Heart left ventricle (tissue), 16 donors: Measurements from ENCODE around the gene CCDC187. TPM values are rescaled to one million over a fixed set of nuclear protein-coding genes. Genes with fewer than 3 reads are reported as not detected.
A peak's percentile ranks its signal among the peaks of the same experiment; 100 is the strongest.

Experiments
- ATAC-seq, 4 donors: fragments of 200-7000 bp; cut with Tn5 transposase; one replicate each; pipeline ENCODE4 v1.9.1; 2020 to 2022; ENCODE audit warnings: moderate library complexity in 4 of 4, mild to moderate bottlenecking in 3 of 4, moderate number of reproducible peaks in 1 of 4
- DNase-seq, 5 donors: peaks; one replicate each; pipeline ENCODE4 v3.0.0-alpha.2; 2020
- H3K27ac ChIP-seq, 12 donors: fragments of 200-600 bp; sonication (generic) in 4 of 12; one replicate each; pipeline versions ENCODE4 v1.5.0 to v1.8.0; 2016 to 2022; ENCODE audit warnings: mild to moderate bottlenecking in 2 of 12
- H3K27me3 ChIP-seq, 9 donors: fragments of 200-600 bp; sonication (generic) in 2 of 9; one replicate each; pipeline versions ENCODE4 v1.5.1 to v1.8.0; 2016 to 2022; ENCODE audit warnings: mild to moderate bottlenecking in 3 of 9
- H3K36me3 ChIP-seq, 9 donors: fragments of 200-600 bp; sonication (generic) in 2 of 9; one replicate each; pipeline versions ENCODE4 v1.5.0 to v1.8.0; 2018 to 2022; ENCODE audit warnings: mild to moderate bottlenecking in 2 of 9
- H3K4me1 ChIP-seq, 12 donors: fragments of 200-600 bp; sonication (generic) in 4 of 12; one replicate each; pipeline versions ENCODE4 v1.5.0 to v1.8.0; 2016 to 2022; ENCODE audit warnings: mild to moderate bottlenecking in 3 of 12
- H3K4me3 ChIP-seq, 12 donors: fragments of 200-600 bp; sonication (generic) in 4 of 12; one replicate each; pipeline versions ENCODE4 v1.5.0 to v1.8.0; 2017 to 2022; ENCODE audit warnings: mild to moderate bottlenecking in 9 of 12, moderate library complexity in 4 of 12
- H3K9me3 ChIP-seq, 12 donors: fragments of 200-600 bp; sonication (generic) in 4 of 12; one replicate each; pipeline versions ENCODE4 v1.5.0 to v1.8.0; 2016 to 2022; ENCODE audit warnings: mild to moderate bottlenecking in 1 of 12
- POLR2A ChIP-seq, 2 donors: fragments of 450-650 bp; IDR thresholded peaks; one replicate each; pipeline ENCODE4 v1.6.1; 2017; ENCODE audit warnings: antibody characterized with exemption in 2 of 2, mild to moderate bottlenecking in 2 of 2, moderate library complexity in 2 of 2
- WGBS, 4 donors: extraction: QIAGEN DNeasy Blood & Tissue Kit in 2 of 4; methylation state at CpG; one replicate each; pipeline versions ENCODE4 v1.1.5 to v1.1.7; 2013 to 2018; 5-methylcytosine and 5-hydroxymethylcytosine counted together
- intact Hi-C, 10 donors: fragments of 100-400 bp; cut with DNase I; formaldehyde crosslinking; loops; one replicate each; pipeline versions ENCODE4 v1.11.1 to v1.14.2; 2022
- polyA plus RNA-seq, 2 donors: library from polyadenylated mRNA; stranded (reverse); fragments of 200-250 nt; gene quantifications; one replicate each; pipeline ENCODE4 v1.2.3, GENCODE V29; 2013
- total RNA-seq, 9 donors: library from RNA; depleted of rRNA in 2 of 9; stranded (reverse); fragments of >200 nt in 2 of 9; fragmentation: NEBNext Ultra II Directional in 3 of 9; extraction: Animal tissue kit (Norgen Biotek cat#: 25700) in 3 of 9; gene quantifications; one replicate each; pipeline versions ENCODE4 v1.1.0 to v1.2.4, GENCODE V29; 2016 to 2023
- TF ChIP-seq, protein P1 (sequence below), 12 donors: fragments of 200-600 bp; sonication (generic) in 4 of 12; IDR thresholded peaks; one replicate each; pipeline versions ENCODE4 v1.5.0 to v1.8.0; 2018 to 2022; ENCODE audit warnings: antibody characterized with exemption in 12 of 12, mild to moderate bottlenecking in 5 of 12
- donor health status: ischemic (EF 13 %, LVEDD 7.1; RV severe dilation, severe dysfunction).
- donor health status: healthy with polysubstance abuse.
- donor health status: DM: no; HTN: yes; CAD: no.
- donor health status: DM: no; HTN: no; CAD: no.
- donor health status: ischemic (EF 25% LVEDD 6.9; RV normal size, moderate dysfunction).
- donor health status: ischemic (EF 25% LVEDD 5.7; RV mildly dilated, moderate dysfunction).
- donor health status: healthy.
- donor health status: DM: yes; HTN: yes; CAD: no.
- donor health status: ischemic (EF 35%, LVEDD 5.7; RV mildly dilated, moderate dysfunction).
- donor health status: nonischemic (EF 11% LVEDD 7.7; RV severe dilation, severe dysfunction).
- donor health status: DM: yes; HTN: yes; CAD: no.
- donor health status: PGD.
- donor health status: ischemic (EF 29% LVEDD 5.4; RV normal size, mild dysfunction).
- donor health status: nonischemic (EF 23%, LVEDD 6.1; RV moderate dilation, normal function).

The CCDC187 gene
- total and polyA plus RNA-seq, 11 donors = 0.04 TPM; not detected in 10

- Histone ChIP-seq H3K4me3 (no peak overlapping the region), H3K27ac (no peak overlapping the region), H3K27me3 (no peaks in the 10 kb centered on the region), H3K36me3 (peaks cover 0 to 38% (median 8%) of the 10 kb centered on the region in 9 donors), H3K4me1 (peaks cover 0 to 30% (median 15%) of the 10 kb centered on the region in 12 donors), H3K9me3 (no peaks in the 10 kb centered on the region)
- no peak for DNase-seq
- no peak for ATAC-seq
- 87 to 89% (median 89%) methylated on average over 32 to 43 of the region's 43 CpGs for WGBS, 4 donors
- TF ChIP-seq POLR2A (IDR thresholded peaks at IDR 0.05) = no peak
- TF ChIP-seq, protein P1, sequence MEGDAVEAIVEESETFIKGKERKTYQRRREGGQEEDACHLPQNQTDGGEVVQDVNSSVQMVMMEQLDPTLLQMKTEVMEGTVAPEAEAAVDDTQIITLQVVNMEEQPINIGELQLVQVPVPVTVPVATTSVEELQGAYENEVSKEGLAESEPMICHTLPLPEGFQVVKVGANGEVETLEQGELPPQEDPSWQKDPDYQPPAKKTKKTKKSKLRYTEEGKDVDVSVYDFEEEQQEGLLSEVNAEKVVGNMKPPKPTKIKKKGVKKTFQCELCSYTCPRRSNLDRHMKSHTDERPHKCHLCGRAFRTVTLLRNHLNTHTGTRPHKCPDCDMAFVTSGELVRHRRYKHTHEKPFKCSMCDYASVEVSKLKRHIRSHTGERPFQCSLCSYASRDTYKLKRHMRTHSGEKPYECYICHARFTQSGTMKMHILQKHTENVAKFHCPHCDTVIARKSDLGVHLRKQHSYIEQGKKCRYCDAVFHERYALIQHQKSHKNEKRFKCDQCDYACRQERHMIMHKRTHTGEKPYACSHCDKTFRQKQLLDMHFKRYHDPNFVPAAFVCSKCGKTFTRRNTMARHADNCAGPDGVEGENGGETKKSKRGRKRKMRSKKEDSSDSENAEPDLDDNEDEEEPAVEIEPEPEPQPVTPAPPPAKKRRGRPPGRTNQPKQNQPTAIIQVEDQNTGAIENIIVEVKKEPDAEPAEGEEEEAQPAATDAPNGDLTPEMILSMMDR (IDR thresholded peaks at IDR 0.05) = no peak
- intact Hi-C loops = loop anchor here in 5 of 10 donors (2.0 to 10.0 kb wide), 3 partner anchors 59 to 67 kb away; partner anchors contain the start of gene SNAPC4 (in 4 of the 5)
Measured at GRCh38 chr9:136337416-136338395, 33.8 kb upstream of the CCDC187 start.

- H3K27ac ChIP-seq = no peak overlapping the region
- intact Hi-C loops = loop anchor here in 4 of 10 donors (5.0 to 10.0 kb wide), 2 partner anchors 65 to 68 kb away; partner anchors contain the start of gene SNAPC4 (in 4 of the 4)
- H3K27me3 ChIP-seq = no peaks in the 10 kb centered on the region
- no peak for ATAC-seq
- TF ChIP-seq POLR2A (IDR thresholded peaks at IDR 0.05) = no peak
- TF ChIP-seq, protein P1 (IDR thresholded peaks at IDR 0.05) = no peak
- H3K9me3 ChIP-seq = no peaks in the 10 kb centered on the region
- no peak overlapping the region for H3K4me3 ChIP-seq
- peaks cover 0 to 21% (median 8%) of the 10 kb centered on the region in 12 donors for H3K4me1 ChIP-seq
- no peak for DNase-seq
- 86 to 95% (median 93%) methylated on average over 10 to 23 of the region's 23 CpGs for WGBS, 4 donors
- peaks cover 0 to 38% (median 8%) of the 10 kb centered on the region in 9 donors for H3K36me3 ChIP-seq
Measured at GRCh38 chr9:136336881-136337280, 33.0 kb upstream of the CCDC187 start.

GRCh38 chr9:136336156-136336870 lies 32.4 kb upstream of the CCDC187 start:
- Histone ChIP-seq H3K9me3 (no peaks in the 10 kb centered on the region), H3K36me3 (peaks cover 0 to 38% (median 8%) of the 10 kb centered on the region in 9 donors), H3K4me1 (peaks cover 0 to 16% (median 4%) of the 10 kb centered on the region in 12 donors), H3K4me3 (no peak overlapping the region), H3K27ac (no peak overlapping the region), H3K27me3 (no peaks in the 10 kb centered on the region)
- TF ChIP-seq, protein P1 (IDR thresholded peaks at IDR 0.05) = no peak
- TF ChIP-seq POLR2A (IDR thresholded peaks at IDR 0.05) = no peak
- intact Hi-C loops = loop anchor here in 4 of 10 donors (5.0 to 10.0 kb wide), 2 partner anchors 66 to 68 kb away; partner anchors contain the start of gene SNAPC4 (in 4 of the 4)
- no peak for DNase-seq
- 77 to 85% (median 83%) methylated on average over 10 to 30 of the region's 30 CpGs for WGBS, 4 donors
- peak in 2 of 4 donors; percentile 5 to 15 for ATAC-seq
